ENCODE data around the gene NLRP4.

The NLRP4 gene

DNA sequence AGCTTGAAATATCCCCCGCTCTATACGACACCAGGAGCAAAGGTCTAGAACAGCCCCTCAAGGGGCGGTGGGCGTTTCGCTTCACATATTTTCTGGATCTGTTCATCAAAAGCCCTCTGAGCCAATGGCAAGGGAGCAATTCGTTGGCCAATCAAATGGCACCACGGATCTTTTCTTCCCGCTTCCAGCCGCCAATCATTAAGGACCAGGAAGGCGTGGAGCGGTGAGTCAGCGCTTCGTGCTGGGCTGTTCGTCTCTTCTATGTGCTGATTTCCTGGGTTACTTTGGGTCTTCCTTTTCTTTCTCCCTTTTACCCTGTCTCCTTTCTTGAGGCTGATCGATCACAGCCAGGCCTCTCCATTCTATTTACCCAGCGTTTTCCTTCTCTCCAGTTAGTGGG lies at the start of gene NLRP4:
TSS of gene NLRP4 (plus strand) at position 201 of the 400 bp plus-strand sequence. CDS start 15,541 bp downstream, outside the sequence.
- no peak for DNase-seq

DNA sequence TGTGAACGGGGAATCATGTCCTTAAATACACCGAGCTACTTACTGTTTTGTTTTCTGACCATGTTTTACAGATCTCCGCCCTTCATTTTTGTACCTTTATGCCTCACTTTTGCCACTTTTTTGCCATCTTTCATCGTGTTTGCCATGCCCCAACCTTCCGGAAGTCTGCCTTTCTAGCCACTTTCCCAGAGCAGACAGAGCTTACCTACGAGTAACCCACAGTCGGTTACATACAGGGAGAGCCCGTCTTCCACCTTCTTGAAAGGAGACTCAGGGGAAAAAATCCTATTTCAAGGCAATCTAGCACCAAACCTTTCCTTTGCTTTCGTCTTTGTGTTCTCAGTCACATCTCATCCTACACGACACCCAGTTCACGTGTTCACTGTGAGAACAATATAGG lies 41.3 kb upstream of the NLRP4 start:
- no peak for DNase-seq

GRCh38 chr19:55801416-55801815 lies 34.9 kb upstream of the NLRP4 start:
- DNase-seq, result no peak

- DNase-seq, result no peak
These were observed 34.1 kb upstream of the NLRP4 start for GRCh38 chr19:55802281-55802680.

DNA sequence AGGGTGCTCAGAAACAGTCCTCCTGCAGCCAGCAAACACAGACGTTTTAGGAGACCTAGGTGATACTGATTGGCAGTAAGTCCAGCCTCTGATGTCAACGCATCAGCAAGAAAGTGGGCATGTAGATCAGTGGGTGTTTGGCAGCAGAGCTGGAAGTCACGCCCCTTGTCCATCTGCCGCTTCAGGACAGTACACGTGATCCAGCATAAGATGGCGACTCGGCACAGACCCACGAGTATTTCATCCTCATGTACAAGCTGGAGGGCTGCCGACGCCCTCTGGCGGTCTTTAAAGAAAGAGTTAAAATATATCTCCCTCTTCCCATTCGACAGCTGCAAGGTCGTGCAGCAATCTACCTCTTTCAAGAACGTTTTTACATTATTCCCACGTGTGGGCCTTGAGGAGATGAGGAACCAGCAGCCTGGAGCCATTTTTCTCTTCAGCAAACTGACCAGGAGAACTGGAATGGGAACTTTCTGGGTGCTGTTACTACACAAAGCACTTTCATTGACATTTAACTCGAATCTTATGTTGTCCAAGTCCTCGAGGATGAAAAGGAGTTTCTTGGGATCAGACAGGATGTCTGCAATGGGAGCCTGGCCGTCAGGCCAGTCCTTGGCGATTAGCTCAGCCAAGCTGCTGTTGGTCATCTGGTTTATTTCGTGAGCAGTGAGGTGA lies 26.8 kb upstream of the NLRP4 start:
- no peak for DNase-seq

DNA sequence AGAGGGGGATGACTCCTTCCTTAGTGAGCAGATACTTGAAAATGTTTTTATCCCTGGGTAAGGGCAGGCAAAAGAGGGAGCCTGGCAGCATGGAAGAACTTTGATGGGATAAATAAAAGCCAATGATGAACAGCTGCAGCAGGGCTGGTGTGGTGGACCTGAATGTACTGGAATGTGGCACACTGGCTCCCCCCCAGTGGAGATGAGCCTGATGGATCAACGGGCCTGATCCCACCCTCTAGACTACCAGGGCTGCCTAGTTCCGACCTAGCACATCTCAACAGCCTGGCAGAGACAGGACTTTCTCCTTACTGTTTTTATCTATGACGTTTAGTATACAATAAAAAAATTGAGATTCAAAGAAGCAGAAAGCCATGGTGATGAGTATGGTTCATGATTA lies 25.0 kb upstream of the NLRP4 start:
- no peak for DNase-seq

DNA sequence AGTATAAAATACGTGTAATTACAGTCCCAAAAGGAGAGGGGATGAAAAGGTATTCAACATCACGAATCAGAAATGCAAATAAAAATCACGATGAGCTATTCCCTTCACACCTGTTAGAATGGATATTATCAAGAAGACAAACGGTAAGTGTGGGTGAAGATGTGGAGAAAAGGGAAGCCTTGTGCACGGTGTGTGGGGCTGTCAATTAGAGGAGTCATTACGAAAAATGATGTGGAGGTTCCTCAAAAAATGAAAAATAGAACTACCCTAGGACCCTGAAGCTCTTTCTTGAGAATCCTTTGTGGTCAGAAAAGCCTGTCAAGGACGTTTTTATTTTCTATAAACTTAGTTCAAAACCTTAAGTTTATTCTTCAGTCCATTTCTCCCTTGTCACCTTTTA lies 23.9 kb upstream of the NLRP4 start:
- DNase-seq, result no peak

- DNase-seq, result no peak
These were observed 22.4 kb upstream of the NLRP4 start for GRCh38 chr19:55813906-55814305.

GRCh38 chr19:55820037-55820436 lies 16.3 kb upstream of the NLRP4 start:
- DNase-seq, result no peak

GRCh38 chr19:55830656-55831055 lies 5.7 kb upstream of the NLRP4 start:
- no peak for DNase-seq

- no peak for DNase-seq
These were observed 4.5 kb upstream of the NLRP4 start, which contains the start of gene NLRP11 for GRCh38 chr19:55831846-55832245. Gene NLRP11, minus strand, starts transcription at chr19:55831999. Its CDS starts 13,825 bp downstream, at chr19:55818174.

DNA sequence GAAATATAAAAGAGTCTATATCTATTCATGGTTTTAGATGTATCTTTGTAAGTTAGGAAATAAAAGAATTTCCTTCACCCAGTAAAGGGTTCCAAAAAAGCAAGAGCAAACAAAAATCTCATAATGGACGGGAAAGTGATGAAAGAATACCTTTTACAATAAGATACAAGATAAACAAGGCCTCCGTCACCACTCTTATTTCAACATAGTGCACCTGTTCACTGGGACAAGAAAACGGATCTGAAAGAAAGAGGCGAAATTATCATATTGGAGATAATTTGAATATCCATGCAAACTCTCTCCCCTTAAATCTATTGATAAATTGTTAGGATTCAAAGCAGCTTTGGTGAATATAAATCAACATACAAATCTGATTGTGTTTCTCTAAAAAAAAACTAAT lies 3.7 kb upstream of the NLRP4 start:
- no peak for DNase-seq

DNA sequence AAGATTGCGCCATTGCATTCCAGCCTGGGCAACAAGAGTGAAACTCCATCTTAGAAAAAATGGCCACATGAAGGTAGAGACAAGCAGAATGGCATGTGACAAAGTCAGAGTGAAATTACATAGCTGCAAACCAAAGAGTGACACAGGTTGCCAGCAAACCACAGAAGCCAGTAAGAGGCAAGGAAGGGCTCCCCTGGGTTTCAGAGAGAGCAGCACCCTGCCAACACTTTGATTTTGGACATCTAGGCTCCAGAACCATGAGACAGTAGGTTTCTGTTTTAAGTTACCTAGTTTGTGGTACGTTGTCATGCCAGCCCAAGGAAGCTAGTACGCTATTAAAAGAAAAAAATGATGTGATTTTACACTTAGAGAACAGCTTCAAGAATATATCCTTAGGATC lies 1.9 kb downstream of the NLRP4 start:
- no peak for DNase-seq

DNA sequence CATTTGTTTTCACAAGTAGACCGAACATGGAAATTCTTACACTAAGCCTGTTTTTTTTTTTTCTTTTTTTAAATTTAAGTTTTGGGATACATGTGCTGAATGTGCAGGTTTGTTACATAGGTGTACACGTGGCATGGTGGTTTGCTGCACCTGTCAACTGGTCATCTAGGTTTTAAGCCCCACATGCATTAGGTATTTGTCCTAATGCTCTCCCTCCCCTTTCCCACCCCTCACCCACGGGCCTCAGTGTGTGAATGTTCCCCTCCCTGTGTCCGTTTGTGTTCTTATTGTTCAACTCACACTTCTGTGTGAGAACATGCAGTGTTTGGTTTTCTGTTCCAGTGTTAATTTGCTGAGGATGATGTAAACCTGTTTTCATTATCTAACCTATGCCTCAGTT lies 2.6 kb downstream of the NLRP4 start:
- DNase-seq, result no peak

DNA sequence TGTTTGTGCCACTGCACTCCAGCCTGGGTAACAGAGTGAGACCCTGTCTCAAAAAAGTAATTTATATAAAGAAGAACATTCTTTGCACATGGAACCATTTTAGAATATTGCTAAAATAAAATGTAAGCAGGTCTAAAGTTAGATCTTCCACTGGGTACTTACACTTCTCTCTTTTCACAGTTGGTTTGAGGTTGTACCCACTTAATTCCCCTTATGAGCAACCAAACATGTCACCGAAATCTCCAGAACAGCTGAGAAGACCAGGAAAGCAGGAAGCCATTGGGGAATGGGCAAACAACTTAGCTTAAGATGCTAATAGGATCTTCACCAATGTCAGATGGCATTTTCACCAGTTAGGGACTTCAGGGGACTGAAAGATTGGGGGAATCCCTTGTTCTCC lies 18.8 kb downstream of the NLRP4 start:
- DNase-seq, result no peak

DNA sequence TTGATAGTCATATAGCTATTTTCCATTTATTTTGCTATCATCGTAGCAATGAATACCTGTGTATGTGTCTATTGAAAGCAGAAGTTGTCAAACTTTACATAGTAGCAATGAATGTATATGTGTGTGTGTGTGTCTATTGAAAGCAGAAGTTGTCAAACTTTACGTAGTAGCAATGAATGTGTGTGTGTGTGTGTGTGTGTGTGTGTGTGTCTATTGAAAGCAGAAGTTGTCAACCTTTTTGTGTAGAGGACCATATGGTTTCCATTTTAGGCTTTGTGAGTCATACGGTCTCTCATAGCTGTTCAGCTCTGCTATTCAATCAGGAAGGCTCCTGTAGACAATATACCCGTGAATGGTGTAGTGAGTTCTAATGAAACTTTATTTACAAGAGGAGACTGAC lies 20.8 kb downstream of the NLRP4 start:
- DNase-seq, result no peak

DNA sequence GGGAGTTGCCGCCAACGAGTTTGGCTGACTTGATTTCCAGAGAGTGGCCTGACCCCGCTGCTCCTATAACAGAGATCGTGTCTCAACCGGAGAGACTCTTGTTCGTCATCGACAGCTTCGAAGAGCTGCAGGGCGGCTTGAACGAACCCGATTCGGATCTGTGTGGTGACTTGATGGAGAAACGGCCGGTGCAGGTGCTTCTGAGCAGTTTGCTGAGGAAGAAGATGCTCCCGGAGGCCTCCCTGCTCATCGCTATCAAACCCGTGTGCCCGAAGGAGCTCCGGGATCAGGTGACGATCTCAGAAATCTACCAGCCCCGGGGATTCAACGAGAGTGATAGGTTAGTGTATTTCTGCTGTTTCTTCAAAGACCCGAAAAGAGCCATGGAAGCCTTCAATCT lies 21.6 kb downstream of the NLRP4 start:
- no peak for DNase-seq

GRCh38 chr19:55858401-55858800 lies 22.1 kb downstream of the NLRP4 start:
- no peak for DNase-seq

DNA sequence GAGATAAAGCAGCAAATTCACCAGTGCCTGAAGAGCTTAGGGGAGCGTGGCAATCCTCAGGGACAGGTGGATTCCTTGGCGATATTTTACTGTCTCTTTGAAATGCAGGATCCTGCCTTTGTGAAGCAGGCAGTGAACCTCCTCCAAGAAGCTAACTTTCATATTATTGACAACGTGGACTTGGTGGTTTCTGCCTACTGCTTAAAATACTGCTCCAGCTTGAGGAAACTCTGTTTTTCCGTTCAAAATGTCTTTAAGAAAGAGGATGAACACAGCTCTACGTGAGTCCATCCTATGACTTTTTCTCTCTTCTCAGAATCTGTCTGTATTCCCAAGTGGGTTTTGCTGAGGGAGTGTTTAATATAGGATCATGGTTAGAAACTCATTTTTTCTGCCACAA lies 22.6 kb downstream of the NLRP4 start:
- DNase-seq, result no peak

GRCh38 chr19:55866521-55866920 lies 30.2 kb downstream of the NLRP4 start:
- no peak for DNase-seq

DNA sequence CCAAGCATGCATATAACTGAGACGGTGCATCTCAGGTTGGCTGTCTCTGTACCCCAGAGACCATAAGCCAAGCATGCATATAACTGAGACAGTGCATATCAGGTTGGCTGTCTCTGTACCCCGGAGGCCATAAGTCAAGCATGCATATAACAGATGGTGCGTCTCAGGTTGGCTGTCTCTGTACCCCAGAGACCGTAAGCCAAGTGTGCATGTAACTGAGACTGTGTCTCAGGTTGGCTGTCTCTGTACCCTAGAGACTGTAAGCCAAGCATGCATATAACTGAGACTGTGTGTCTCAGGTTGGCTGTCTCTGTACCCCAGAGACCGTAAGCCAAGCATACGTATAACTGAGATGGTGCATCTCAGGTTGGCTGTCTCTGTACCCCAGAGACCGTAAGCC lies 30.8 kb downstream of the NLRP4 start:
- DNase-seq, result no peak

- DNase-seq, result no peak
These were observed 34.4 kb downstream of the NLRP4 start for GRCh38 chr19:55870736-55871135.

- DNase-seq, result no peak
These were observed 40.9 kb downstream of the NLRP4 start for GRCh38 chr19:55877211-55877610.

DNA sequence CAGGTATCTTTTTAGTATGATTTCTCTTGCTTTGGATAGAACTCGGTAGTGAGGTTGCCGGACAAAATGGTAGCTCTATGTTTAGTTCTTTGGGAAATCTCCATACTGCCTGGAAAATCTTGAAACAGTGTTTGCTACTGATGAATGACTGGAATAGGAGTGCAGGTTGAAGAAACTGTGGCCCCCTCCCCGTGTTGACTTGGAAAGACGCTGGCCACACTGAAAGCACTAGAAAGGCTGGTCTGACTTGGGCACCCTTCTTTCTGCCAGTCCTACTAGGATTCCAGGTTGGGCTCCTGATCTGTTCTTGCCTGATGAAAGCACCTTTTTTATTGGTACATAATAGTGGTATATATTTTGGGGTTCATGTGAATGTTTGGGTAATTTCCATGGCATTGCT lies 46.3 kb downstream of the NLRP4 start:
- DNase-seq, result no peak

DNA sequence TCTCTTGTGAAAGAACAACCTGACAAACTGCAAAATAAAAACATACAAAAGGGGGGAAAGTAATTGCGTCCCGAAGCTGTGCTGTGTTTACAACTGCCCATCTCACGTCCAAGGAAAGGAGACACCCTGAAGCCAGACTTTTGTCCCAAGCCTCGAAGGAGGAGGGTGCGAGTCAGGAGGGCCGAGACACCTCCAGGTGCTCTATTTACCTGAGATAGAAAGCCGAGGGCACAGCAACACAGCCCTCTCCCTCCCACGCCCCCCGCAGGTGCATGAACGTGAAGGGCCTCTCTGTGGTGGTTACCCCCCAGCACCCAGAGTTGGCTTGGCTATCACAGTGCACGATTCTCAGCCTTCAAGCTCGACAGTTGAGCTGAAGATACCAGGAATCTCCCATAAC lies 62.6 kb downstream of the NLRP4 start:
- DNase-seq, result no peak

Data from bone marrow (tissue), 2 donors.